ENCODE data around the gene NPM3.

Gene NPM3

GRCh38 chr10:101782811-101783735 lies at the start of gene NPM3:
TSS of gene NPM3 (minus strand) at chr10:101783446. CDS start at chr10:101783390, 56 bp downstream.
- DNase-seq, result peak; percentile 94

GRCh38 chr10:101832325-101832771 lies 49.1 kb upstream of the NPM3 start:
- DNase-seq, result no peak

- no peak for DNase-seq
Measured at GRCh38 chr10:101831169-101831811, 48.0 kb upstream of the NPM3 start.

- DNase-seq, result peak; percentile 97
Measured at GRCh38 chr10:101830322-101831168, 47.3 kb upstream of the NPM3 start.

GRCh38 chr10:101829561-101830315 lies 46.5 kb upstream of the NPM3 start:
- peak; percentile 76 for DNase-seq

- DNase-seq, result no peak
Measured at GRCh38 chr10:101828766-101829551, 45.7 kb upstream of the NPM3 start.

GRCh38 chr10:101827919-101828600 lies 44.8 kb upstream of the NPM3 start:
- DNase-seq, result no peak

GRCh38 chr10:101826852-101827434 lies 43.7 kb upstream of the NPM3 start:
- no peak for DNase-seq

GRCh38 chr10:101824736-101825135 lies 41.5 kb upstream of the NPM3 start:
- no peak for DNase-seq

GRCh38 chr10:101818872-101819633 lies 35.8 kb upstream of the NPM3 start:
- no peak for DNase-seq

- DNase-seq, result peak; percentile 99
Measured at GRCh38 chr10:101818119-101818871, 35.0 kb upstream of the NPM3 start, which contains the start of gene OGA. TSS of gene OGA (minus strand) at chr10:101818444. CDS start at chr10:101818022, 422 bp downstream.

GRCh38 chr10:101817337-101818118 lies 34.3 kb upstream of the NPM3 start:
- DNase-seq, result peak; percentile 89

GRCh38 chr10:101816913-101817336 lies 33.7 kb upstream of the NPM3 start:
- peak; percentile 21 for DNase-seq

- peak; percentile 51 for DNase-seq
Measured at GRCh38 chr10:101816376-101816775, 33.1 kb upstream of the NPM3 start.

GRCh38 chr10:101814466-101815071 lies 31.3 kb upstream of the NPM3 start:
- no peak for DNase-seq

GRCh38 chr10:101812606-101813005 lies 29.4 kb upstream of the NPM3 start:
- DNase-seq, result no peak

GRCh38 chr10:101807158-101807557 lies 23.9 kb upstream of the NPM3 start:
- no peak for DNase-seq

Measured in eye (tissue), 1 donor.